GM12878 (cell line): ENCODE data around the gene PPFIA3. TPM values are rescaled to one million over a fixed set of nuclear protein-coding genes. Genes with fewer than 3 reads are reported as not detected.

Experiments
- BCLAF1 ChIP-seq: fragments of 450-650 bp; IDR thresholded peaks from 2 replicates; pipeline ENCODE4 v1.6.1; 2017; ENCODE audit warnings: antibody characterized with exemption, mild to moderate bottlenecking, moderate library complexity
- BMI1 ChIP-seq: fragments of 450-650 bp; IDR thresholded peaks from 2 replicates; pipeline ENCODE4 v1.6.1; 2016; ENCODE audit warnings: mild to moderate bottlenecking, moderate library complexity, borderline replicate concordance
- CBFB ChIP-seq: IDR thresholded peaks from 2 replicates; pipeline ENCODE4 v1.6.1; 2016; ENCODE audit warnings: antibody characterized with exemption, low read depth
- GABPA ChIP-seq: IDR thresholded peaks from 2 replicates; pipeline ENCODE4 v1.6.1; 2014; ENCODE audit warnings: antibody characterized with exemption, low read depth, mild to moderate bottlenecking, inconsistent platforms
- JUNB ChIP-seq: IDR thresholded peaks from 2 replicates; pipeline ENCODE4 v1.6.1; 2016; ENCODE audit warnings: antibody characterized with exemption, mild to moderate bottlenecking
- MAX ChIP-seq: IDR thresholded peaks from 2 replicates; pipeline ENCODE4 v1.6.1; 2012; ENCODE audit warnings: low read depth, low read length, improper control_type of control experiment
- MTA2 ChIP-seq: fragments of 450-650 bp; IDR thresholded peaks from 2 replicates; pipeline ENCODE4 v1.6.1; 2016; ENCODE audit warnings: low read depth, mild to moderate bottlenecking, moderate library complexity
- NR2C1 ChIP-seq: fragments of 450-650 bp; IDR thresholded peaks from 2 replicates; pipeline ENCODE4 v1.6.1; 2017; ENCODE audit warnings: antibody characterized with exemption, mild to moderate bottlenecking, moderate library complexity
- RAD51 ChIP-seq: fragments of 450-650 bp; IDR thresholded peaks from 2 replicates; pipeline ENCODE4 v1.6.1; 2016; ENCODE audit warnings: moderate library complexity, mild to moderate bottlenecking, inconsistent platforms
- TARDBP ChIP-seq: IDR thresholded peaks from 2 replicates; pipeline ENCODE4 v1.6.1; 2016; ENCODE audit warnings: borderline replicate concordance
- TCF3 ChIP-seq: IDR thresholded peaks from 2 replicates; pipeline ENCODE4 v1.6.1; 2012; ENCODE audit warnings: low read depth, mild to moderate bottlenecking, low read length, borderline replicate concordance; ENCODE audit not compliant: insufficient read depth
- ZNF384 ChIP-seq: IDR thresholded peaks from 2 replicates; pipeline ENCODE4 v1.6.1; 2012; ENCODE audit warnings: low read depth, mild to moderate bottlenecking, low read length, improper control_type of control experiment, borderline replicate concordance
- ZZZ3 ChIP-seq: IDR thresholded peaks from 2 replicates; pipeline ENCODE4 v1.6.1; 2011; ENCODE audit warnings: low read depth; ENCODE audit not compliant: control insufficient read depth, insufficient read length
- polyA plus RNA-seq, 11 experiments: library from polyadenylated mRNA; depleted of rRNA in 4 of 11; unstranded in 6 of 11; stranded (reverse) in 5 of 11; fragments of >200 nt; fragmentation: Nextera tagmentation in 4 of 11; fragmentation: Illumina TruSeq in 1 of 11; extraction: Ambion mirVana in 4 of 11; extraction: Trizol in 1 of 11; gene quantifications; 1 replicate in 1 of 11; 2 replicates in 10 of 11; pipeline versions ENCODE4 v1.2.1 to v1.2.3, GENCODE V29; 2011 to 2016; ENCODE audit warnings: inconsistent platforms in 2 of 11, missing spikeins in 2 of 11, low read depth in 1 of 11
- total RNA-seq, 4 experiments: library from RNA; depleted of rRNA in 3 of 4; stranded (reverse); fragments of >200 nt in 3 of 4; fragmentation: Illumina TruSeq in 1 of 4; extraction: Trizol in 1 of 4; gene quantifications; 2 replicates each; pipeline versions ENCODE4 v1.2.1 to v1.2.3, GENCODE V29; 2013 to 2021
- TF ChIP-seq, protein P1 (sequence below), 3 experiments: IDR thresholded peaks in 2 of 3; conservative IDR thresholded peaks in 1 of 3; 2 replicates each; pipeline ENCODE4 v1.5.1; 2011; ENCODE audit warnings: low read depth in 3 of 3, low read length in 3 of 3, mild to moderate bottlenecking in 3 of 3, control low read depth in 2 of 3, moderate library complexity in 2 of 3, inconsistent platforms in 1 of 3, mixed read lengths in 1 of 3; ENCODE audit not compliant: control insufficient read depth in 2 of 3, insufficient read depth in 1 of 3; ENCODE audit errors: extremely low read depth in 1 of 3
- TF ChIP-seq, protein P2 (sequence below): fragments of 150-350 bp; IDR thresholded peaks from 2 replicates; pipeline ENCODE4 v1.6.1; 2016; ENCODE audit warnings: low read depth, low read length
- TF ChIP-seq, protein P3 (sequence below): fragments of 450-650 bp; IDR thresholded peaks from 2 replicates; pipeline ENCODE4 v1.6.1; 2016; ENCODE audit warnings: mild to moderate bottlenecking
- TF ChIP-seq, protein P4 (sequence below): fragments of 450-650 bp; conservative IDR thresholded peaks from 2 replicates; pipeline ENCODE4 v1.6.1; 2017; ENCODE audit warnings: mild to moderate bottlenecking, moderate library complexity

PPFIA3 gene
- total and polyA plus RNA-seq, 10 of the 15 experiments (the other 5 are each of a cell fraction or from before 2014, with no cell fraction given): 0.11 to 1.7 (median 0.73) TPM; not detected in 3

DNA sequence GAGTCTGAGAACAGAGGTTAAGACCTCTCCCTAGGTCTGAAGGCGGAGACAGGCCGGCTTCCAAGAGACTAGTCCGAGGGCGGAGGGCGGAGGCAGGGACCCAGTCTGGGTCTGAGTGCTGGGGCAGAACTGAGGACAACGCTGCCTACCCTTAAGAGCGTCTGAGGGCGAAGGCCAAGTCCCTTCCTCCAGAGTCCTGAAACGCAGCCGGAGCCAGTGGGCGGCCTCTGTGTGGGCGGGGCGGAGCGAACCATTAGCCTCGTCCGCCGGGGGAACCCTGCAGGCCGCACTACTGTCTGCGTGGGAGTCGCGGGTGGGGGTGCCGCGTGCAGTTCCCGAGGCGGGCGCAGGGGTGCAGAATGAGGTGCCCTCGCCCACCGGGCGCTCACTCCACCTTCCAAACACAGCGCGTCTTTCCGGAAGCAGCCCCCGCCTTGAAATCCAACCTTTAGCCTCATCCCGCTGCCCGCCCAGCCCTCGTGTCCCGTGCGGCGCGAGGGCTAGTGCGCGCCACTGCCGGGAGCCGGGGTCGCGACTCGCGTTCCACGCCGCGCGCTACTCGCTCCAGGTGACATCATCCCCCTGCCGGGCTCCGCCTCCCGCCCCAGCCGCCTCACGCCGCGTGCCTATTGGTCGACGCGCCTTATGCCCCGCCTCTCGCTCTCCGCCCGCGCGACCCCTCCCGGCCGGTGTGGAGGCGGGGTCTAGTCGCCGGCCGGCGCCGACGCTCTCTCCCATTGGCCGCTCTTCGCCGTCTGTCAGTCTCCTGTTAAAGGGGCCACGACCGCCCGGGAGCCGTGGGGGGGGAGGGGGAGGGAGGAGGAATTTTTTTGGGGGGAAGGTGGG lies 556 bp upstream of the PPFIA3 start, which contains the start of gene C19orf73 (continued):
- no peak for TF ChIP-seq GABPA
- TF ChIP-seq TARDBP: no peak
- no peak for TF ChIP-seq ZZZ3
- TF ChIP-seq, protein P1, sequence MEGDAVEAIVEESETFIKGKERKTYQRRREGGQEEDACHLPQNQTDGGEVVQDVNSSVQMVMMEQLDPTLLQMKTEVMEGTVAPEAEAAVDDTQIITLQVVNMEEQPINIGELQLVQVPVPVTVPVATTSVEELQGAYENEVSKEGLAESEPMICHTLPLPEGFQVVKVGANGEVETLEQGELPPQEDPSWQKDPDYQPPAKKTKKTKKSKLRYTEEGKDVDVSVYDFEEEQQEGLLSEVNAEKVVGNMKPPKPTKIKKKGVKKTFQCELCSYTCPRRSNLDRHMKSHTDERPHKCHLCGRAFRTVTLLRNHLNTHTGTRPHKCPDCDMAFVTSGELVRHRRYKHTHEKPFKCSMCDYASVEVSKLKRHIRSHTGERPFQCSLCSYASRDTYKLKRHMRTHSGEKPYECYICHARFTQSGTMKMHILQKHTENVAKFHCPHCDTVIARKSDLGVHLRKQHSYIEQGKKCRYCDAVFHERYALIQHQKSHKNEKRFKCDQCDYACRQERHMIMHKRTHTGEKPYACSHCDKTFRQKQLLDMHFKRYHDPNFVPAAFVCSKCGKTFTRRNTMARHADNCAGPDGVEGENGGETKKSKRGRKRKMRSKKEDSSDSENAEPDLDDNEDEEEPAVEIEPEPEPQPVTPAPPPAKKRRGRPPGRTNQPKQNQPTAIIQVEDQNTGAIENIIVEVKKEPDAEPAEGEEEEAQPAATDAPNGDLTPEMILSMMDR (IDR thresholded peaks at IDR 0.05 in 2 of 3, conservative IDR thresholded peaks at IDR 0.05 in 1 of 3; ENCODE audit: control insufficient read depth in 2 of 3, extremely low read depth in 1 of 3, insufficient read depth in 1 of 3, low read depth in 3 of 3, low read length in 3 of 3): peak in 1 of 3 experiments; percentile 35; a peak in 1 of 6 replicates
- no peak for TF ChIP-seq BMI1
- TF ChIP-seq ZNF384: no peak
- no peak for TF ChIP-seq RAD51
- TF ChIP-seq MTA2: no peak; the same call in none of the 2 replicates
- TF ChIP-seq, protein P2, sequence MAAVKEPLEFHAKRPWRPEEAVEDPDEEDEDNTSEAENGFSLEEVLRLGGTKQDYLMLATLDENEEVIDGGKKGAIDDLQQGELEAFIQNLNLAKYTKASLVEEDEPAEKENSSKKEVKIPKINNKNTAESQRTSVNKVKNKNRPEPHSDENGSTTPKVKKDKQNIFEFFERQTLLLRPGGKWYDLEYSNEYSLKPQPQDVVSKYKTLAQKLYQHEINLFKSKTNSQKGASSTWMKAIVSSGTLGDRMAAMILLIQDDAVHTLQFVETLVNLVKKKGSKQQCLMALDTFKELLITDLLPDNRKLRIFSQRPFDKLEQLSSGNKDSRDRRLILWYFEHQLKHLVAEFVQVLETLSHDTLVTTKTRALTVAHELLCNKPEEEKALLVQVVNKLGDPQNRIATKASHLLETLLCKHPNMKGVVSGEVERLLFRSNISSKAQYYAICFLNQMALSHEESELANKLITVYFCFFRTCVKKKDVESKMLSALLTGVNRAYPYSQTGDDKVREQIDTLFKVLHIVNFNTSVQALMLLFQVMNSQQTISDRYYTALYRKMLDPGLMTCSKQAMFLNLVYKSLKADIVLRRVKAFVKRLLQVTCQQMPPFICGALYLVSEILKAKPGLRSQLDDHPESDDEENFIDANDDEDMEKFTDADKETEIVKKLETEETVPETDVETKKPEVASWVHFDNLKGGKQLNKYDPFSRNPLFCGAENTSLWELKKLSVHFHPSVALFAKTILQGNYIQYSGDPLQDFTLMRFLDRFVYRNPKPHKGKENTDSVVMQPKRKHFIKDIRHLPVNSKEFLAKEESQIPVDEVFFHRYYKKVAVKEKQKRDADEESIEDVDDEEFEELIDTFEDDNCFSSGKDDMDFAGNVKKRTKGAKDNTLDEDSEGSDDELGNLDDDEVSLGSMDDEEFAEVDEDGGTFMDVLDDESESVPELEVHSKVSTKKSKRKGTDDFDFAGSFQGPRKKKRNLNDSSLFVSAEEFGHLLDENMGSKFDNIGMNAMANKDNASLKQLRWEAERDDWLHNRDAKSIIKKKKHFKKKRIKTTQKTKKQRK: no peak
- no peak for TF ChIP-seq CBFB
- TF ChIP-seq, protein P3, sequence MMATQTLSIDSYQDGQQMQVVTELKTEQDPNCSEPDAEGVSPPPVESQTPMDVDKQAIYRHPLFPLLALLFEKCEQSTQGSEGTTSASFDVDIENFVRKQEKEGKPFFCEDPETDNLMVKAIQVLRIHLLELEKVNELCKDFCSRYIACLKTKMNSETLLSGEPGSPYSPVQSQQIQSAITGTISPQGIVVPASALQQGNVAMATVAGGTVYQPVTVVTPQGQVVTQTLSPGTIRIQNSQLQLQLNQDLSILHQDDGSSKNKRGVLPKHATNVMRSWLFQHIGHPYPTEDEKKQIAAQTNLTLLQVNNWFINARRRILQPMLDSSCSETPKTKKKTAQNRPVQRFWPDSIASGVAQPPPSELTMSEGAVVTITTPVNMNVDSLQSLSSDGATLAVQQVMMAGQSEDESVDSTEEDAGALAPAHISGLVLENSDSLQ: peak; percentile 97
- 0 out of 2 replicates have a peak, but pooled peaks have one; percentile 6 for TF ChIP-seq TCF3
- TF ChIP-seq JUNB: no peak
- TF ChIP-seq NR2C1: peak; percentile 38; the same call in 1 of the 2 replicates
- TF ChIP-seq MAX: peak; percentile 91; the same call in 1 of the 2 replicates
- peak; percentile 91 for TF ChIP-seq BCLAF1
- TF ChIP-seq, protein P4, sequence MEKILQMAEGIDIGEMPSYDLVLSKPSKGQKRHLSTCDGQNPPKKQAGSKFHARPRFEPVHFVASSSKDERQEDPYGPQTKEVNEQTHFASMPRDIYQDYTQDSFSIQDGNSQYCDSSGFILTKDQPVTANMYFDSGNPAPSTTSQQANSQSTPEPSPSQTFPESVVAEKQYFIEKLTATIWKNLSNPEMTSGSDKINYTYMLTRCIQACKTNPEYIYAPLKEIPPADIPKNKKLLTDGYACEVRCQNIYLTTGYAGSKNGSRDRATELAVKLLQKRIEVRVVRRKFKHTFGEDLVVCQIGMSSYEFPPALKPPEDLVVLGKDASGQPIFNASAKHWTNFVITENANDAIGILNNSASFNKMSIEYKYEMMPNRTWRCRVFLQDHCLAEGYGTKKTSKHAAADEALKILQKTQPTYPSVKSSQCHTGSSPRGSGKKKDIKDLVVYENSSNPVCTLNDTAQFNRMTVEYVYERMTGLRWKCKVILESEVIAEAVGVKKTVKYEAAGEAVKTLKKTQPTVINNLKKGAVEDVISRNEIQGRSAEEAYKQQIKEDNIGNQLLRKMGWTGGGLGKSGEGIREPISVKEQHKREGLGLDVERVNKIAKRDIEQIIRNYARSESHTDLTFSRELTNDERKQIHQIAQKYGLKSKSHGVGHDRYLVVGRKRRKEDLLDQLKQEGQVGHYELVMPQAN: peak; percentile 66; the same call in 1 of the 2 replicates
